Measurements from ENCODE around the gene TMEM215. TPM values are rescaled to one million over a fixed set of nuclear protein-coding genes. Genes with fewer than 3 reads are reported as not detected.

The TMEM215 gene
- total RNA-seq, 2 donors from 2014 or later, result not detected

- Histone ChIP-seq H3K27ac (no peak overlapping the region), H3K36me3 (no peaks in the 10 kb centered on the region), H3K9me3 (no peaks in the 10 kb centered on the region), H3K4me1 (replicated peaks) (no peaks in the 10 kb centered on the region), H3K27me3 (replicated peaks; ENCODE audit: insufficient read depth) (no peaks in the 10 kb centered on the region), H3K4me3 (no peak overlapping the region)
- TF ChIP-seq CTCF (IDR thresholded peaks at IDR 0.05) (no peak), POLR2AphosphoS5 (IDR thresholded peaks at IDR 0.05) (no peak), POLR2A (IDR thresholded peaks at IDR 0.05) (no peak)
- 96% methylated on average over 1 of the region's 1 CpG for WGBS
- intact Hi-C loops (cut with DNase I), result no loop called here
- DNase-seq (ENCODE audit: low spot score), result no peak
Measured at GRCh38 chr9:32801530-32801929, 18.2 kb downstream of the TMEM215 start.

GRCh38 chr9:32807217-32807616, 23.9 kb downstream of the TMEM215 start:
- WGBS, result 100% methylated on average over 1 of the region's 1 CpG
- TF ChIP-seq CTCF (IDR thresholded peaks at IDR 0.05) (no peak), POLR2AphosphoS5 (IDR thresholded peaks at IDR 0.05) (no peak), POLR2A (IDR thresholded peaks at IDR 0.05) (no peak)
- no peak for DNase-seq (ENCODE audit: low spot score)
- Histone ChIP-seq H3K9me3 (no peaks in the 10 kb centered on the region), H3K4me3 (no peak overlapping the region), H3K27me3 (replicated peaks; ENCODE audit: insufficient read depth) (no peaks in the 10 kb centered on the region), H3K27ac (no peak overlapping the region), H3K36me3 (no peaks in the 10 kb centered on the region), H3K4me1 (replicated peaks) (no peaks in the 10 kb centered on the region)
- intact Hi-C loops (cut with DNase I), result no loop called here

GRCh38 chr9:32811246-32811645, 27.9 kb downstream of the TMEM215 start:
- WGBS, result 65% methylated on average over 3 of the region's 3 CpGs
- no peak for DNase-seq (ENCODE audit: low spot score)
- no peak for TF ChIP-seq POLR2AphosphoS5 (IDR thresholded peaks at IDR 0.05)
- TF ChIP-seq POLR2A (IDR thresholded peaks at IDR 0.05), result no peak
- TF ChIP-seq CTCF (IDR thresholded peaks at IDR 0.05), result no peak

GRCh38 chr9:32820322-32820721, 37.0 kb downstream of the TMEM215 start:
- intact Hi-C loops (cut with DNase I), result no loop called here
- TF ChIP-seq POLR2A (IDR thresholded peaks at IDR 0.05) (no peak), POLR2AphosphoS5 (IDR thresholded peaks at IDR 0.05) (no peak), CTCF (IDR thresholded peaks at IDR 0.05) (no peak)
- Histone ChIP-seq H3K4me1 (replicated peaks) (no peaks in the 10 kb centered on the region), H3K27me3 (replicated peaks; ENCODE audit: insufficient read depth) (no peaks in the 10 kb centered on the region), H3K36me3 (no peaks in the 10 kb centered on the region), H3K27ac (no peak overlapping the region), H3K9me3 (no peaks in the 10 kb centered on the region), H3K4me3 (no peak overlapping the region)
- 64% methylated on average over 4 of the region's 4 CpGs for WGBS
- no peak for DNase-seq (ENCODE audit: low spot score)

More at GRCh38 chr9:32811246-32811645, 27.9 kb downstream of the TMEM215 start:
- no peaks in the 10 kb centered on the region for H3K9me3 ChIP-seq
- H3K4me1 ChIP-seq (replicated peaks), result no peaks in the 10 kb centered on the region
- H3K27me3 ChIP-seq (replicated peaks; ENCODE audit: insufficient read depth), result no peaks in the 10 kb centered on the region
- H3K36me3 ChIP-seq, result no peaks in the 10 kb centered on the region
- intact Hi-C loops (cut with DNase I), result no loop called here
- H3K4me3 ChIP-seq, result no peak overlapping the region
- H3K27ac ChIP-seq, result no peak overlapping the region

- Histone ChIP-seq H3K4me1 (replicated peaks) (no peaks in the 10 kb centered on the region), H3K36me3 (no peaks in the 10 kb centered on the region), H3K9me3 (no peaks in the 10 kb centered on the region), H3K27ac (no peak overlapping the region), H3K4me3 (no peak overlapping the region), H3K27me3 (replicated peaks; ENCODE audit: insufficient read depth) (no peaks in the 10 kb centered on the region)
- 87% methylated on average over 3 of the region's 3 CpGs for WGBS
- DNase-seq (ENCODE audit: low spot score), result no peak
- intact Hi-C loops (cut with DNase I), result no loop called here
- TF ChIP-seq POLR2A (IDR thresholded peaks at IDR 0.05), result no peak
- no peak for TF ChIP-seq POLR2AphosphoS5 (IDR thresholded peaks at IDR 0.05)
- TF ChIP-seq CTCF (IDR thresholded peaks at IDR 0.05), result no peak
Measured at GRCh38 chr9:32823101-32823500, 39.8 kb downstream of the TMEM215 start.

Data from prostate gland (tissue), 2 donors.